Activated T-cell treated with anti-CD3 and anti-CD28 coated beads, Interleukin-2, amount 50 U/mL, for 1 hour (primary cell): ENCODE results near the gene BTN1A1.
"Not testable (repeated sequence)": the region's sequence is repeated elsewhere in the genome, so short reads cannot be mapped to it uniquely, and the experiment has no call there.

ENCODE experiments used
- DNase-seq: peaks from one replicate; pipeline ENCODE4 v3.0.0-alpha.2; 2020

BTN1A1 gene

GRCh38 chr6:26500102-26500501 lies at the start of gene BTN1A1:
BTN1A1 (plus strand) TSS chr6:26500303; CDS start chr6:26501287, 984 bp downstream.
- no peak for DNase-seq

- no peak for DNase-seq
Measured at GRCh38 chr6:26452631-26453235, 47.4 kb upstream of the BTN1A1 start.

- no peak for DNase-seq
Measured at GRCh38 chr6:26454631-26455030, 45.5 kb upstream of the BTN1A1 start.

- no peak for DNase-seq
Measured at GRCh38 chr6:26455357-26455970, 44.6 kb upstream of the BTN1A1 start.

- peak; percentile 34 for DNase-seq
Measured at GRCh38 chr6:26457264-26457805, 42.8 kb upstream of the BTN1A1 start.

- DNase-seq, result peak; percentile 58
Measured at GRCh38 chr6:26457806-26458688, 42.1 kb upstream of the BTN1A1 start, which contains the start of gene BTN2A1. BTN2A1 (plus strand) TSS chr6:26457955; CDS start chr6:26458637, 682 bp downstream.

GRCh38 chr6:26459023-26459810 lies 40.9 kb upstream of the BTN1A1 start:
- no peak for DNase-seq

GRCh38 chr6:26461353-26461752 lies 38.8 kb upstream of the BTN1A1 start:
- not testable (repeated sequence) for DNase-seq

GRCh38 chr6:26464014-26464413 lies 36.1 kb upstream of the BTN1A1 start:
- DNase-seq, result no peak

GRCh38 chr6:26464416-26465131 lies 35.5 kb upstream of the BTN1A1 start:
- DNase-seq, result no peak

- DNase-seq, result no peak
Measured at GRCh38 chr6:26465776-26466175, 34.3 kb upstream of the BTN1A1 start.

- no peak for DNase-seq
Measured at GRCh38 chr6:26468829-26469228, 31.3 kb upstream of the BTN1A1 start.

- DNase-seq, result no peak
Measured at GRCh38 chr6:26470643-26471042, 29.5 kb upstream of the BTN1A1 start.

- no peak for DNase-seq
Measured at GRCh38 chr6:26471970-26472369, 28.1 kb upstream of the BTN1A1 start.

- peak; percentile 23 for DNase-seq
Measured at GRCh38 chr6:26472549-26473290, 27.4 kb upstream of the BTN1A1 start.

- DNase-seq, result no peak
Measured at GRCh38 chr6:26473429-26473757, 26.7 kb upstream of the BTN1A1 start.

GRCh38 chr6:26473758-26474438 lies 26.2 kb upstream of the BTN1A1 start:
- peak; percentile 73 for DNase-seq

- DNase-seq, result no peak
Measured at GRCh38 chr6:26474439-26474881, 25.6 kb upstream of the BTN1A1 start.

GRCh38 chr6:26475823-26476729 lies 24.0 kb upstream of the BTN1A1 start:
- DNase-seq, result no peak
